Activated T-cell treated with anti-CD3 and anti-CD28 coated beads, Interleukin-2, amount 50 U/mL, for 4 hours (primary cell): ENCODE data around the gene GTSE1. TPM values are rescaled to one million over a fixed set of nuclear protein-coding genes. Genes with fewer than 3 reads are reported as not detected.

Source experiments
- ATAC-seq, 2 donors: fragments of 200-7000 bp; cut with Tn5 transposase; one replicate each; pipeline ENCODE4 v1.10.0; 2021
- DNase-seq: peaks from one replicate; pipeline ENCODE4 v3.0.0-alpha.2; 2020
- H3K27me3 Mint-ChIP-seq: one replicate; pipeline ENCODE4 v1.8.0; 2021; ENCODE audit warnings: low read depth, mixed read lengths
- H3K36me3 Mint-ChIP-seq: one replicate; pipeline ENCODE4 v1.8.0; 2022; ENCODE audit warnings: mixed read lengths; ENCODE audit not compliant: insufficient read depth
- H3K4me1 Mint-ChIP-seq: one replicate; pipeline ENCODE4 v1.8.0; 2021; ENCODE audit warnings: low read depth, mixed read lengths
- H3K4me3 Mint-ChIP-seq: one replicate; pipeline ENCODE4 v1.8.0; 2021; ENCODE audit warnings: mild to moderate bottlenecking, moderate library complexity, mixed read lengths
- H3K9me3 Mint-ChIP-seq: one replicate; pipeline ENCODE4 v1.8.0; 2021; ENCODE audit warnings: mixed read lengths
- total RNA-seq, 3 donors: library from RNA; stranded (reverse); gene quantifications; one replicate each; pipeline ENCODE4 v1.2.1, GENCODE V29; 2021

Gene GTSE1
- total RNA-seq, 3 donors from 2014 or later, result 2.2 to 3.7 (median 2.7) TPM

DNA sequence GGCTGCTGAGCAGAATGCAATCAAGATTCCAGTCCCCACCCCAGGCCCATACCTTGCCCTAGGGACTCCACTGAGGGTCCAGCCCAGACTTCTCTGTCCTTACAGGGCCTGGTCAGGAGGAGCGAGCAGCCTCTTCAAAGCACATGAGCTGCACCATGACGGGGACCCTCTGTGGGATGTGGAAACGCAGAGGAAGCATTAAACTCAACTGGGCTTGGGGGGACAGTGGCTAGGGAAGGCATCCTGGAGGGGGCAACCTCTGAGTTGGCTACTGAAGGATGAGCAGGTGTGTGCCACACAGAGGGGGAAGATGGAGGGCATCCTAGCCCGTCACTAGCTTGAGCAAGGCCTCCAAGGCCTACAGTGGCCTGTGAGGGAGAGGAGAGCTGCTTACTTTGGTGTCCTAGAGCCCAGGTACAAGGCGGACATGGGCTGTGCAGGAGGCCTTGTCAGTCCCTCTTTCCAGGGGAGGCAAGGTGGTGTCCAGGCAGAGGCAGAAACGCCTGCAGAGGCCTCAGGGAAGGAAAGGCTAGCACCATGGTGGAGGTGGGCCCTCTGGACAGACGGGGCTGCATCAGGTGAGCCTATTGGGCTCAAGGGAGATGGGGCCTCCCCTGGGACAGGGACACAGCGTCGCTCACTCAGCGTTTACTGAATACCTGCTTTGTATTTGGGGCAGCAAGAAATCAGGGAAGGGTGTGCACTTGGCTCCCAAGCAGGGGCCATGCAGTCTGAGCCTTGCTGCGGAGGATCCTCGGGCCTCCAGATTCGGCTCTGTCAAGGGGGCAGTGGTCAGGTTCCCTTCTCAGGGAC is 14.6 kb upstream of the GTSE1 start:
- DNase-seq (no peak), ATAC-seq (no peak)
- H3K9me3 Mint-ChIP-seq, result no peaks in the 10 kb centered on the region
- H3K27me3 Mint-ChIP-seq, result no peaks in the 10 kb centered on the region
- H3K4me1 Mint-ChIP-seq, result peaks cover 2% of the 10 kb centered on the region
- peak overlapping the region; percentile 32 for H3K4me3 Mint-ChIP-seq
- H3K36me3 Mint-ChIP-seq, result peaks cover 23% of the 10 kb centered on the region

DNA sequence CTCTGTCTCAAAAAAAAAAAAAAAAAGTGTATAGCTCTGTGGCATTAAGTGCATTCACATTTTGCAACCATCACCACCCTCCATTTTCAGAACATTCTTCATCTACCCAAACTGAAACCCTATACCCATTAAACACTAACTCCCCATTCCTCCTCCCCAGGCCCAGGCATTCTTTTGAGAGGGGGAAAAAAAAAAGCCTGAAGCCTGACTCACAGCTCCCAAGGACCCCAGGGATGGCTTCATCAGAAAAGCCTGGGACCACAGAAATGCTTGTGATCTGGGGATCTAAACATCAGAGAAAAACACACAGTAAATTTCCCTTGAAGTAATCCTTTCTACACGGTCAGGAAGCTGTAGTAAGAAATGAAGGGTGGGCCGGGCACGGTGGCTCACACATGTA is 10.7 kb upstream of the GTSE1 start:
- ATAC-seq (no peak), DNase-seq (no peak)
- Mint-ChIP-seq H3K27me3 (no peaks in the 10 kb centered on the region), H3K36me3 (peaks cover 19% of the 10 kb centered on the region), H3K9me3 (no peaks in the 10 kb centered on the region), H3K4me1 (peaks cover 13% of the 10 kb centered on the region), H3K4me3 (no peak overlapping the region)

DNA sequence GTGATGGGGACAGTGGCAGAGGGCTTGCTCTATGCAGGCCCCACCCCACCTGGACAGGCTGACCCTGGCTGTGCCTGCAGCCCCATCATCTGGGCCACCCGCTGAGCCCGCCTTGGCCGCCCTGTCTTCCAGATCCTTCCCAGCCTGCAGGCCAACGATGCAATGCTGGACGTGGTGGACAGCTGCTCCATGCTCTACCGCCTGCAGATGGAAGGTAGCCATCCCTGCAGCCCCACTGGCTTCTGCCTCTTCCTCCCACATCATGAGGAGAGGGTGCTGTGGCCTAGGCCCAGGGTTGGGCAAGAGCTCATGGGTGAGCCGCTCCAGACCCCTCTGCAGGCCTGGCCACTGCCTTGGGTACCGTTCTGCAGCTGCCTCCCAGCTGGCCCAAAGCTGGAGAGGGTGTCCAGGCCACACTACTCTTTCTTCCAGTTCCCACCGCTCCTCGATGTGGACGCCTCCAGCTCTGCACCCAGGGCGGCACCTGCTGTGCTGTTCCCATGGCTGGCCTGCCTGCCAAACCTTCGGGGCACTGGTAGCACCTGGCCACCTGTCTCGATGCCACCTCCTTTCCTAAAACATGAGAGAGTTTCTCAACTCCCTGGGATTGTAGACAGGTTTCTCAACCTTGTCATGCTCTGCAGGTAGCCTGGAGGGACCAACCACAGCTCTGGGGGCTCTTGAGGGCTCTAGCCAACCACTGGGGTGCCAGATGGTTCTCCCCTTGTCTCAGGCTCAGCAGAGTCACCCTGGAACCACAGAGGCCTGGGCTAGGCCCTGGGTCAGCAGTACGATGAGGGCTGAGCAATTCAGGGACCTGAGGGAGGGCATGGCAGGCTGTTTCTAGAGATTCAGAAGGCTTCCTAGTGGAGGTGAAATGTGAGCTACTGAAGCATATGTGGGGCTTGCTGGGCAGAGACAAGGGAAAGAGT is 9.5 kb upstream of the GTSE1 start:
- ATAC-seq (no peak), DNase-seq (no peak)
- H3K4me1 Mint-ChIP-seq, result peaks cover 13% of the 10 kb centered on the region
- peak overlapping the region; percentile 74 for H3K4me3 Mint-ChIP-seq
- no peaks in the 10 kb centered on the region for H3K27me3 Mint-ChIP-seq
- H3K36me3 Mint-ChIP-seq, result peaks cover 15% of the 10 kb centered on the region
- peaks cover 1% of the 10 kb centered on the region for H3K9me3 Mint-ChIP-seq

DNA sequence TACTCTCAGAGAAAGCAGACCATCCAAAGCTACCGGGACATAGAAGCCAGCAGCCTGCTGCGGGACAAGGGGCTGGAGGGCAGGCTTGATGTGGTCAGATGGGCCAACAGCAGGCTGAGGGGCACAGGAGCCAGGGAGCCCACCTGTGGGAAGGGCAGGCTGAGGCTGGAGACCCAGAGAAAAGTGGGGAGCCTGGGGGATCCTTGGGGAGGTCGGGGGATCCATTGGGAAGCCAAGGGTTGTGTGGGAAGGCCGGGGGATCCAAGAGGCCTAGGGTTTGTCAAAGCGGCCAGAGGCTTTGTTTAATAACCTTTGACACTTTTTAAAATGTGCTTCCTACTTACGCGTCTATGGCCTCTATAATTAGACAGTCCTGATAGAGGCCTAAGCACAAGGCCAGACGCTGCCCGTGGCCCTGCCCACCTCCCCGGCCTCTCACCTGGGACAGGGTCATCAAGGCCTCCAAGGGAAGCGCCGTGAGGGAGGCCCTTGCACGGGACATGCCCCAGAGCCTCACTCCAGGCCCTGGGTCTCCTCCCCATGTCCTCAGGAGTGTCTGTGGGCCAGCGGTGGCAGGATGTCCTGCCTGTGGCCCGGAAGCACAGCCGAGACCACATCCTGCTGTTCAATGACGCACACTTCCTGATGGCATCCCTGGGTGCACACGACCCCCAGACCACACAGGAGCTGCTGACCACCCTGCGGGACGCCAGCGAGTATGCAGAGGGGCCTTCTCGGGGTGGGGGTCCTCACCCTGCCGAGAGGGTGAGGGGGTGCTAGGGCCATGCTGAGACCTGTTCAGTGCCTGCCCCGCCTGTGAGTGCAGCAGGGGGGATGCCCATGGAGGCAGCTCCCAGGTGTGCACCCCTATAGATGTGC is 8.6 kb upstream of the GTSE1 start:
- no peak for DNase-seq
- peak overlapping the region; percentile 74 for H3K4me3 Mint-ChIP-seq
- H3K9me3 Mint-ChIP-seq, result peaks cover 5% of the 10 kb centered on the region

DNA sequence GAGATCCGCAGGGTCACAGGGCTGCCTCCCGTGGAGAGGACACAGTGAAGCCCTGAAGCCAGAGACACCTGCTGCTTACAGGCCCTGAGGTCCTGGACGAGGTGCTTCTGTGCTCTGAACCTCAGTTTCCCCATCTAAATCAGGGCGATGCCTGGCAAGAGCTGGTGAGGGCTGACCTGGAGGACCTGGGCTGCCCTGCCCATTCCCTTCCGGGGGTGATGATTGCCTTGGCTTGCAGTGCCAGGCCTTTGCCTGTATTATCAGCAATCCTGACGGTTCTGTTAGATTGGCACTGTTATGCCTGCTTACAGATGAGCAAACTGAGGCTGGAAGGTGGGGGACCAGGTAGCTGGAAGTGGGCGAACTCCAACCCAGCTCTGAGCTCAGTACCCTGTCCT is 7.8 kb upstream of the GTSE1 start:
- no peak overlapping the region for H3K4me3 Mint-ChIP-seq
- no peaks in the 10 kb centered on the region for H3K27me3 Mint-ChIP-seq
- peaks cover 13% of the 10 kb centered on the region for H3K4me1 Mint-ChIP-seq
- DNase-seq (no peak), ATAC-seq (no peak)
- peaks cover 18% of the 10 kb centered on the region for H3K36me3 Mint-ChIP-seq
- H3K9me3 Mint-ChIP-seq, result peaks cover 5% of the 10 kb centered on the region

More for the DNA sequence above, 8.6 kb upstream of the GTSE1 start:
- peaks cover 13% of the 10 kb centered on the region for H3K4me1 Mint-ChIP-seq
- ATAC-seq, result peak; percentile 54 to 74
- H3K36me3 Mint-ChIP-seq, result peaks cover 19% of the 10 kb centered on the region
- no peaks in the 10 kb centered on the region for H3K27me3 Mint-ChIP-seq

DNA sequence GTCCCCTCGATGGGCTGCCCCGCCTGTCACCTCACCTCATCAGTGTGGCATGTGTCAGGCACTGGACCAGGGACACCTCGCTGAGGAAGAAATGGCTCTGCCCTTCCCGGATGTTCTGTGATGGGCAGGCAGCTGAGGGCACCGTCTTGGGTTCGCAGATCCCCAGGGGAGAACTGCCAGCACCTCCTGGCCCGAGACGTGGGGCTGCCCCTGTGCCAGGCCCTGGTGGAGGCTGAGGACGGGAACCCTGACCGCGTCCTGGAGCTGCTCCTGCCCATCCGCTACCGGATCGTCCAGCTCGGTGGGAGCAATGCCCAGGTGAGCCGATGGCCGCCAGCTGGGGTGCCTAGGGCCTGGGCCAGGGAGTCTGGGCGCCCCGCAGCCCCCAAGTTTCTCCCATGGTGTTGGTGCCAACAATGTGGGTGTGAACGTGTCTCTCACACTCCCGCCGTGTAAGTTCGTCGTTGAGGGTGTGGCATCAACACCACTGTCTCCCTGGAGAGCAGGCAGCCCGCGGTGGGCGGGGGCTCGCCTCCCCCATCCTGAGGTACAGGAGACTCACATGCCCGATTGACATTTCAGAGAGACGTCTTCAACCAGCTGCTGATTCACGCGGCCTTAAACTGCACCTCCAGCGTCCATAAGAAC is 7.3 kb upstream of the GTSE1 start:
- H3K4me1 Mint-ChIP-seq, result peaks cover 13% of the 10 kb centered on the region
- peaks cover 5% of the 10 kb centered on the region for H3K9me3 Mint-ChIP-seq
- DNase-seq (no peak), ATAC-seq (no peak)
- H3K27me3 Mint-ChIP-seq, result no peaks in the 10 kb centered on the region
- H3K36me3 Mint-ChIP-seq, result peaks cover 13% of the 10 kb centered on the region
- peak overlapping the region; percentile 43 for H3K4me3 Mint-ChIP-seq

DNA sequence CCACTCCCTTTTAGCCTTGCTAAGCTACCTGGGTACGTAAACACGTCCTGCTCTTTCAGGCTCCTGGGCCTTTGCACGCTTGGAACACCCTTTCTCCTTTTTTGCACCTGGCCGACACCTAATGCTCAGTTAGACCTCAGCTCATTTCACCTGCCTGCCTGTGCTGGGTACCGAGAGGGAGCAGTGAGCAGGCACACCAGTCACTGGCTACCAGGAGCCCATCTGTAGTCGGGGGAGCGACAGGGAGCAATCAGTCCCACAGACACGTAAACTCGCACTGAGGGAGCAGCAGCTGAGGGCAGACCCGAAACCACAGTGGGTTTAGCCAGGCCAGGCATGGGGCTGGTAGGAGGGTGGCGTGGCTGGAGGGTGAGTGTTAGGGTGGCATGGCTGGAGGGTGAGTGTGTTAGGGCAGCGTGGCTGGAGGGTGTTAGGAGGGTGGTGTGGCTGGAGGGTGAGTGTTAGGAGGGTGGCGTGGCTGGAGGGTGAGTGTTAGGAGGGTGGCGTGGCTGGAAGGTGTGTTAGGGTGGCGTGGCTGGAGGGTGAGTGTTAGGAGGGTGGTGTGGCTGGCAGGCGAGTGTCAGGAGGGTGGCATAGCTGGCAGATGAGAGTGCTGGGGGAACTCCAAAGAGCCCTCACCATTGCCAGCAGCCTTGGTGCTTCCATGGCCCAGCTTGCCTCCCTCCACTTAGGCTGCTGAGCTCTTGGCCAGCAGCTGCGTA is 6.4 kb upstream of the GTSE1 start:
- Mint-ChIP-seq H3K4me1 (peaks cover 17% of the 10 kb centered on the region), H3K27me3 (no peaks in the 10 kb centered on the region), H3K4me3 (no peak overlapping the region), H3K36me3 (peaks cover 10% of the 10 kb centered on the region), H3K9me3 (peaks cover 5% of the 10 kb centered on the region)
- no peak for DNase-seq
- ATAC-seq, result no peak

DNA sequence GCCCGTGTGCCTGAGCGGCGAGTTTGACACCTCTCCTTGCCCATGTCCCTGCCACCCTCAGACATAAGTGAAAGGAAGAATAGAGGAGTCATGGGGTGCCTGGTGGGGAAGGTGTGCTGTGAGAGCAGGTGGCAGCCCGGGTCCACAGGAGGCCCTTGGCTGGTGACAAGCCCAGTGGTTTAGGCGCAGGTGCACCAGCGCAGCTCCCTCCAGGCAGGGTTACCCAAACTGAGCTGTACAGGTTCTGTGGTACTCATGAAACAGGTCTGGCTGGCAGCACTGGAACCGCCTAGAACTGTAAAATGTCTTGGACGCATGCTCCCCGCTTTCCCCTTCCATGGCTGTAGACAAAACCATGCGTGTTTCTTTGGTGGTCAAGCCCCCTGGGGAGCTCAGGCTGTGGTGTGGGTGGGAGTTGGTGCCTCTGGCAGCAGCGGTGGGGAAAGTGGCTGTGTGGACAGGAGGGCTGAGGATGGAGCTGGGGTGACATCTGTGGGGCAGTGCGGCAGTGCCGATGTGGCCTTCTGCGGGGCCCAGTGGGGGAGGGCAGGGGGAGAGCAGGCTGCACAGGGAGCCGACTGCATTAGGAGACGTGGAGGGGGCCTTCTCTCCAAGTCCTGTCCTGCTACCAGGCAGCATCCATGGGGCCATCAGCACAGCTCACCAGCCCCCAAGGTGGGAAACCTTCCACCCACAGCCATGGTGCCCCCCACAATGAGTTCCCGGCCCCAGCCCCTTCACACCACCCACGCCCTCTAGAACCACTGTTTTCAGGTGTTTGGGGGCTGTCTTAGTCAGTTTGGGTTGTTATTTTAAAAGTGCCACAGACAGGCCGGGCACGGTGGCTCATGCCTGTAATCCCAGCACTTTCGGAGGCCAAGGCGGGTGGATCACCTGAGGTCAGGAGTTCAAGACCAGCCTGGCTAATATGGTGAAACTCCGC is 5.6 kb upstream of the GTSE1 start:
- DNase-seq (no peak), ATAC-seq (no peak)
- H3K36me3 Mint-ChIP-seq, result peaks cover 7% of the 10 kb centered on the region
- peaks cover 5% of the 10 kb centered on the region for H3K9me3 Mint-ChIP-seq
- no peak overlapping the region for H3K4me3 Mint-ChIP-seq
- no peaks in the 10 kb centered on the region for H3K27me3 Mint-ChIP-seq
- peaks cover 25% of the 10 kb centered on the region for H3K4me1 Mint-ChIP-seq

DNA sequence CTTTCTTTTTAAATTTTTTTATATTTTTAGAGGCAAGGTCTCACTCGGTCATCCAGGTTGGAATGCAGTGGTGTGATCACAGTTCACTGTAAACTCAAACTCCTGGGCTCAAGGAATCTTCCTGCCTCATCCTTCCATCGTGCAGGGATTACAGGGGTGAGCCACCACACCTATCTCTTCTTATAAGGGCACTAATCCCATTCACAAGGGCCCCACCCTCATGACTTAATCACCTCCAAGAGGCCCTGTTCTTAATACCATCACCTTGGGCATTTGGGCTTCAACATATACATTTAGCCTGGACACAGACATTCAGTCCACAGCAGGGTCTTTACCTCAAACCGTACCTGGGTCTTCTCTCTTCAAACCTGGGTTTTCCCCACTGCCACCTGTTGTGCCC is 4.5 kb upstream of the GTSE1 start:
- Mint-ChIP-seq H3K4me1 (peaks cover 30% of the 10 kb centered on the region), H3K9me3 (peaks cover 5% of the 10 kb centered on the region), H3K4me3 (no peak overlapping the region), H3K36me3 (peaks cover 7% of the 10 kb centered on the region), H3K27me3 (no peaks in the 10 kb centered on the region)
- ATAC-seq, result no peak
- DNase-seq, result no peak

DNA sequence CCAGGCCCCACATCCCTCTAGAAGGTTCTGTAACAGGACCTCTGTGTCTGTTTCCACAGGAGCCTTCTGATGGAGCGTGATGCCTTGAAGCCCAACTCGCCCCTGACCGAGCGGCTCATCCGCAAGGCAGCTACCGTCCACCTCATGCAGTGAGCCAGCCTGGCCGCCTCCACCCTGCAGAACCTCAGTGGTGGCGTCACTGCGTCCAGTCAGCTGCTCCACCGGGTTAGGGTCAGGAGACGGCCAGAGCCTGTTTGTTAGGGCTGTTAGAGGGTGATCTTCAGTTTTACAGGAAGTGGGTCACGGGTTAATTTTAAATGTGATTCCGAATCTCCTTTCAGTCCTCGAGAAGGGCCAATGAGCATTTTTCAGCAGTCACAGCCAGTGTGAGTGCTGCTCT is 3.9 kb upstream of the GTSE1 start:
- H3K36me3 Mint-ChIP-seq, result peaks cover 5% of the 10 kb centered on the region
- no peaks in the 10 kb centered on the region for H3K27me3 Mint-ChIP-seq
- peaks cover 5% of the 10 kb centered on the region for H3K9me3 Mint-ChIP-seq
- ATAC-seq, result no peak
- H3K4me3 Mint-ChIP-seq, result no peak overlapping the region
- H3K4me1 Mint-ChIP-seq, result peaks cover 29% of the 10 kb centered on the region
- DNase-seq, result no peak

DNA sequence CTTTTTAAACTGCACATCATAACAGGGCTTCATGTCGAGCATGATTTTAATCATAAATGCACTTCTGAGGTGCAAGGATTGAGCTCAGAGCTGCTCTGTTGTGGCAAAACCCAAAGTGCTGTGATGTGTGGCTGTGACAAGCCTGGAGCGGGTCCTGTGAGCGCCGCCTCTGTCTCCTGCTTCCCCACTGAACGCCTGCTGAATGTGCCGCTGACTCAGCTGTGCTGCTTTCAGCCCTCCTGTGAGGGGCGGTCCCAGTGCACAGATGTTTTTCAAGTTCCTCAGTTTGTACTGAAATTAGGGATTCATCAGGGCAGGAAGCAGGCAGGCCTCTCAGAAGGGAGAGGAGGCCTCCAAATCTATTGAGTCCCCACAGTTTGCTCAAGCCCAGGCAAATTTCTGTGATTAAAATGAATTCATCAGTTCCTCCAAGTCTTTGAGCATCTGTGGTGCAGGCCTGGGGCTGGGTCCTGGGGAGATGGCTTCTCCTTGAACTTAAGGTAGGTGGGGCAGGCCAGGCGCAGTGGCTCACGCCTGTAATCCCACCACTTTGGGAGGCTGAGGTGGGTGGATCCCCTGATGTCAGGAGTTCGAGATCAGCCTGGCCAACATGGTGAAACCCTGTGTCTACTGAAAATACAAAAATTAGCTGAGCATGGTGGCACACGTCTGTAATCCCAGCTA is 3.0 kb upstream of the GTSE1 start:
- Mint-ChIP-seq H3K9me3 (peaks cover 5% of the 10 kb centered on the region), H3K27me3 (peaks cover 2% of the 10 kb centered on the region), H3K4me3 (no peak overlapping the region), H3K36me3 (peaks cover 5% of the 10 kb centered on the region), H3K4me1 (peaks cover 23% of the 10 kb centered on the region)
- no peak for DNase-seq
- no peak for ATAC-seq

DNA sequence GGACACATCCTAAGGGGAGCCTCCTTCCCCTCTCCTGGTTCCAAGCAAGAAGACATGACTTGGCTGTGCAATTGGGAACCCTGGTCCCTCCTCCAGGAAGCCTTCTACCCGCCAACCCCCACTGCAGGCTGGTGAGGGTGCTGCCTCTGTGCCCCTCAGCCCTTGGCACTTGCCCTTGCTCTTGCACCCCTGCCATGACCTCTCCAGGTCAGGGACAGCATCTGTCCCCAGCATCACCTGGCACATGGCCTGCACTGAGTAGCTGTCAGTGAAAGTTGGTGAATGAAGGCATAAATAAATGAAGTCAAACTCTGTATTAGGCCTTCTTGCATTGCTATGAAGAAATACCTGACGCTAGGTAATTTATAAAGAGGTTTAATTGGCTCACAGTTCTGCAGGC is 1.9 kb upstream of the GTSE1 start:
- Mint-ChIP-seq H3K4me1 (peaks cover 22% of the 10 kb centered on the region), H3K27me3 (peaks cover 7% of the 10 kb centered on the region), H3K9me3 (peaks cover 5% of the 10 kb centered on the region), H3K36me3 (peaks cover 5% of the 10 kb centered on the region), H3K4me3 (no peak overlapping the region)
- DNase-seq, result no peak
- ATAC-seq, result no peak
